HG02678 (cell line): Measurements from ENCODE around the gene FCAR.
"Not testable (repeated sequence)": the region's sequence is repeated elsewhere in the genome, so short reads cannot be mapped to it uniquely, and the experiment has no call there.

ENCODE experiments used
- ATAC-seq: cut with Tn5 transposase; IDR thresholded peaks from one replicate; pipeline ENCODE4 v1.9.1; 2021; ENCODE audit warnings: mild to moderate bottlenecking, moderate library complexity; ENCODE audit not compliant: unreplicated experiment

The FCAR gene

GRCh38 chr19:54893406-54893805 lies 19.4 kb downstream of the FCAR start:
- no peak for ATAC-seq

GRCh38 chr19:54894106-54894505 lies 20.1 kb downstream of the FCAR start:
- ATAC-seq, result not testable (repeated sequence)

GRCh38 chr19:54896036-54896435 lies 22.0 kb downstream of the FCAR start:
- ATAC-seq, result no peak

- ATAC-seq, result not testable (repeated sequence)
Observed at GRCh38 chr19:54898685-54899084, 24.6 kb downstream of the FCAR start.

GRCh38 chr19:54899646-54900045 lies 25.6 kb downstream of the FCAR start:
- not testable (repeated sequence) for ATAC-seq

- not testable (repeated sequence) for ATAC-seq
Observed at GRCh38 chr19:54901153-54901552, 27.1 kb downstream of the FCAR start.

- ATAC-seq, result no peak
Observed at GRCh38 chr19:54902061-54902460, 28.0 kb downstream of the FCAR start.

- no peak for ATAC-seq
Observed at GRCh38 chr19:54903303-54903702, 29.3 kb downstream of the FCAR start.

GRCh38 chr19:54904261-54904660 lies 30.2 kb downstream of the FCAR start:
- not testable (repeated sequence) for ATAC-seq

- no peak for ATAC-seq
Observed at GRCh38 chr19:54905421-54905802, 31.4 kb downstream of the FCAR start.

- ATAC-seq, result no peak
Observed at GRCh38 chr19:54905803-54906511, 31.9 kb downstream of the FCAR start, which contains the start of gene NCR1. Gene NCR1 (plus strand): TSS chr19:54906148. CDS start chr19:54906188, 40 bp downstream.

- no peak for ATAC-seq
Observed at GRCh38 chr19:54906819-54907218, 32.8 kb downstream of the FCAR start.

- not testable (repeated sequence) for ATAC-seq
Observed at GRCh38 chr19:54907899-54908298, 33.9 kb downstream of the FCAR start.

GRCh38 chr19:54916822-54917221 lies 42.8 kb downstream of the FCAR start:
- no peak for ATAC-seq

- ATAC-seq, result no peak
Observed at GRCh38 chr19:54918499-54918898, 44.5 kb downstream of the FCAR start.

GRCh38 chr19:54919646-54920563 lies 45.9 kb downstream of the FCAR start:
- not testable (repeated sequence) for ATAC-seq

GRCh38 chr19:54921082-54921481 lies 47.0 kb downstream of the FCAR start:
- ATAC-seq, result no peak

- ATAC-seq, result no peak
Observed at GRCh38 chr19:54923276-54923675, 49.2 kb downstream of the FCAR start.

GRCh38 chr19:54928299-54928698 lies 54.3 kb downstream of the FCAR start:
- ATAC-seq, result no peak

GRCh38 chr19:54937926-54938325 lies 63.9 kb downstream of the FCAR start:
- no peak for ATAC-seq

GRCh38 chr19:54938906-54939305 lies 64.9 kb downstream of the FCAR start:
- ATAC-seq, result no peak

GRCh38 chr19:54939538-54939937 lies 65.5 kb downstream of the FCAR start:
- not testable (repeated sequence) for ATAC-seq
